Astrocyte (in vitro differentiated cells and primary cell): ENCODE data around the gene RLBP1.

Experiments used
- CTCF ChIP-seq: IDR thresholded peaks from 2 replicates; pipeline ENCODE4 v1.5.1; 2011; ENCODE audit warnings: low read depth, mild to moderate bottlenecking, inconsistent platforms, low read length, moderate library complexity; ENCODE audit not compliant: insufficient read depth
- EZH2 ChIP-seq: IDR thresholded peaks from 2 replicates; pipeline ENCODE4 v1.6.1; 2012; ENCODE audit warnings: mild to moderate bottlenecking, low read length, inconsistent platforms; ENCODE audit not compliant: insufficient read depth

GRCh38 chr15:89187986-89188514 lies 33.3 kb downstream of the RLBP1 start:
- no peak for TF ChIP-seq EZH2
- no peak for TF ChIP-seq CTCF
